Neural crest cell (in vitro differentiated cells): ENCODE data around the gene GLYATL3. TPM values are rescaled to one million over a fixed set of nuclear protein-coding genes. Genes with fewer than 3 reads are reported as not detected.

ENCODE experiments used
- DNase-seq: peaks from one replicate; pipeline ENCODE4 v3.0.0; 2021; ENCODE audit warnings: low read depth, mixed read lengths, low spot score
- H3K27ac Mint-ChIP-seq: one replicate; pipeline ENCODE4 v1.8.0; 2021; ENCODE audit warnings: mild to moderate bottlenecking, mixed read lengths; ENCODE audit not compliant: unreplicated experiment
- H3K27me3 Mint-ChIP-seq: 2 replicates; pipeline ENCODE4 v1.8.0; 2021; ENCODE audit warnings: low read depth, mild to moderate bottlenecking, mixed read lengths
- H3K36me3 Mint-ChIP-seq: 2 replicates; pipeline ENCODE4 v1.8.0; 2021; ENCODE audit warnings: low read depth, mild to moderate bottlenecking, mixed read lengths
- H3K4me1 Mint-ChIP-seq: 2 replicates; pipeline ENCODE4 v1.8.0; 2021; ENCODE audit warnings: mixed read lengths
- H3K4me3 Mint-ChIP-seq: one replicate; pipeline ENCODE4 v1.8.0; 2021; ENCODE audit warnings: mild to moderate bottlenecking, mixed read lengths
- H3K9me3 Mint-ChIP-seq: 2 replicates; pipeline ENCODE4 v1.8.0; 2021; ENCODE audit warnings: mixed read lengths
- CTCF ChIP-seq: fragments of 200-600 bp; sonication (generic); conservative IDR thresholded peaks from 2 replicates; pipeline ENCODE4 v1.5.0; 2021; ENCODE audit warnings: antibody characterized with exemption, mild to moderate bottlenecking
- total RNA-seq: library from RNA; stranded (reverse); gene quantifications from 2 replicates; pipeline ENCODE4 v1.2.1, GENCODE V29; 2021

GLYATL3 gene
- total RNA-seq, 1 donor from 2014 or later: not detected

GRCh38 chr6:49515485-49516146 lies 15.9 kb downstream of the GLYATL3 start:
- Mint-ChIP-seq H3K36me3 (no peaks in the 10 kb centered on the region), H3K9me3 (peaks cover 2% of the 10 kb centered on the region), H3K4me3 (no peak overlapping the region), H3K27ac (no peak overlapping the region), H3K4me1 (no peaks in the 10 kb centered on the region), H3K27me3 (peaks cover 2% of the 10 kb centered on the region)
- DNase-seq: no peak
- TF ChIP-seq CTCF: no peak

GRCh38 chr6:49516147-49516505 lies 16.4 kb downstream of the GLYATL3 start:
- Mint-ChIP-seq H3K27ac (no peak overlapping the region), H3K4me1 (no peaks in the 10 kb centered on the region), H3K9me3 (peaks cover 2% of the 10 kb centered on the region), H3K36me3 (no peaks in the 10 kb centered on the region), H3K4me3 (no peak overlapping the region), H3K27me3 (peaks cover 2% of the 10 kb centered on the region)
- DNase-seq: no peak
- TF ChIP-seq CTCF: no peak

GRCh38 chr6:49517919-49518318 lies 18.2 kb downstream of the GLYATL3 start:
- no peak overlapping the region for H3K4me3 Mint-ChIP-seq
- no peaks in the 10 kb centered on the region for H3K36me3 Mint-ChIP-seq
- peaks cover 2% of the 10 kb centered on the region for H3K9me3 Mint-ChIP-seq
- TF ChIP-seq CTCF: no peak
- H3K27me3 Mint-ChIP-seq: no peaks in the 10 kb centered on the region
- H3K27ac Mint-ChIP-seq: no peak overlapping the region
- H3K4me1 Mint-ChIP-seq: no peaks in the 10 kb centered on the region
- DNase-seq: no peak

GRCh38 chr6:49519660-49520059 lies 19.9 kb downstream of the GLYATL3 start:
- Mint-ChIP-seq H3K4me3 (no peak overlapping the region), H3K27ac (no peak overlapping the region)

GRCh38 chr6:49522710-49523593 lies 23.2 kb downstream of the GLYATL3 start:
- no peaks in the 10 kb centered on the region for H3K9me3 Mint-ChIP-seq
- no peaks in the 10 kb centered on the region for H3K4me1 Mint-ChIP-seq
- TF ChIP-seq CTCF: no peak
- H3K27me3 Mint-ChIP-seq: no peaks in the 10 kb centered on the region
- H3K4me3 Mint-ChIP-seq: no peak overlapping the region
- DNase-seq: no peak
- no peak overlapping the region for H3K27ac Mint-ChIP-seq
- no peaks in the 10 kb centered on the region for H3K36me3 Mint-ChIP-seq

More at GRCh38 chr6:49519660-49520059, 19.9 kb downstream of the GLYATL3 start:
- H3K27me3 Mint-ChIP-seq: no peaks in the 10 kb centered on the region
- DNase-seq: no peak
- peaks cover 2% of the 10 kb centered on the region for H3K9me3 Mint-ChIP-seq
- no peaks in the 10 kb centered on the region for H3K4me1 Mint-ChIP-seq
- H3K36me3 Mint-ChIP-seq: no peaks in the 10 kb centered on the region
- TF ChIP-seq CTCF: no peak
